HepG2 (cell line): ENCODE data around the gene TMEM198. TPM values are rescaled to one million over a fixed set of nuclear protein-coding genes. Genes with fewer than 3 reads are reported as not detected.
A peak's percentile ranks its signal among the peaks of the same experiment; 100 is the strongest.

Experiments
- ATM ChIP-seq: fragments of 450-650 bp; IDR thresholded peaks from 2 replicates; pipeline ENCODE4 v1.7.1; 2017; ENCODE audit warnings: mild to moderate bottlenecking, borderline replicate concordance
- ELF1 ChIP-seq: sonication (generic); formaldehyde crosslinking; IDR thresholded peaks from 2 replicates; pipeline ENCODE4 v1.4.0; 2020; ENCODE audit warnings: missing genetic modification reagents
- FOXJ3 ChIP-seq: sonication (generic); formaldehyde crosslinking; IDR thresholded peaks from 2 replicates; pipeline ENCODE4 v1.4.0; 2020; ENCODE audit warnings: missing genetic modification reagents, mild to moderate bottlenecking, borderline replicate concordance
- MIER3 ChIP-seq: IDR thresholded peaks from 2 replicates; pipeline ENCODE4 v1.6.1; 2016; ENCODE audit warnings: missing compliant biosample characterization, borderline replicate concordance
- MXI1 ChIP-seq: IDR thresholded peaks from 3 replicates; pipeline ENCODE4 v1.6.1; 2012; ENCODE audit warnings: low read depth, low read length, inconsistent platforms, borderline replicate concordance
- NR2C2 ChIP-seq: sonication (generic); formaldehyde crosslinking; IDR thresholded peaks from 2 replicates; pipeline ENCODE4 v1.4.0; 2020; ENCODE audit warnings: missing genetic modification reagents, mild to moderate bottlenecking, moderate library complexity, borderline replicate concordance
- PPARG ChIP-seq: conservative IDR thresholded peaks from 2 replicates; pipeline ENCODE4 v1.6.1; 2016; ENCODE audit warnings: missing biosample characterization, missing genetic modification reagents
- RAD21 ChIP-seq: fragments of 450-650 bp; formaldehyde crosslinking; IDR thresholded peaks from 2 replicates; pipeline ENCODE4 v1.5.0; 2020; ENCODE audit warnings: mild to moderate bottlenecking
- REL ChIP-seq: sonication (generic); formaldehyde crosslinking; conservative IDR thresholded peaks from 2 replicates; pipeline ENCODE4 v1.8.0; 2022; ENCODE audit warnings: mild to moderate bottlenecking, missing genetic modification reagents, moderate library complexity
- ZC3H13 ChIP-seq: sonication (generic); formaldehyde crosslinking; IDR thresholded peaks from 2 replicates; pipeline ENCODE4 v1.8.1; 2023; ENCODE audit warnings: mild to moderate bottlenecking, missing genetic modification reagents, moderate library complexity
- ZNF749 ChIP-seq: sonication (generic); formaldehyde crosslinking; IDR thresholded peaks from 2 replicates; pipeline ENCODE4 v1.8.0; 2022; ENCODE audit warnings: mild to moderate bottlenecking, missing genetic modification reagents, moderate library complexity, borderline replicate concordance
- ZNF777 ChIP-seq: sonication (generic); formaldehyde crosslinking; IDR thresholded peaks from 2 replicates; pipeline ENCODE4 v1.4.0; 2020; ENCODE audit warnings: missing genetic modification reagents
- polyA plus RNA-seq, 8 experiments: library from polyadenylated mRNA; depleted of rRNA in 3 of 8; stranded (reverse) in 7 of 8; unstranded in 1 of 8; fragments of >200 nt; fragmentation: Illumina TruSeq in 4 of 8; extraction: Trizol in 4 of 8; gene quantifications; 2 replicates each; pipeline versions ENCODE4 v1.2.1 to v1.2.3, GENCODE V29; 2011 to 2016; ENCODE audit warnings: low read depth in 4 of 8, missing spikeins in 1 of 8, mixed read lengths in 1 of 8; ENCODE audit not compliant: insufficient read depth in 1 of 8
- total RNA-seq, 5 experiments: library from RNA; depleted of rRNA; stranded (reverse); fragments of >200 nt; fragmentation: Illumina TruSeq; extraction: Trizol; gene quantifications; 2 replicates each; pipeline ENCODE4 v1.2.3, GENCODE V29; 2016; ENCODE audit warnings: low read depth in 1 of 5
- TF ChIP-seq, protein P1 (sequence below), 2 experiments: sonication (generic) in 1 of 2; formaldehyde crosslinking in 1 of 2; IDR thresholded peaks; 2 replicates each; pipeline versions ENCODE4 v1.6.1 to v1.9.0; 2014 to 2022; ENCODE audit warnings: antibody characterized with exemption in 1 of 2, borderline replicate concordance in 1 of 2, inconsistent platforms in 1 of 2, low read depth in 1 of 2, missing genetic modification reagents in 1 of 2
- TF ChIP-seq, protein P2 (sequence below): sonication (generic); formaldehyde crosslinking; IDR thresholded peaks from 2 replicates; pipeline ENCODE4 v1.8.1; 2022; ENCODE audit warnings: mild to moderate bottlenecking, missing genetic modification reagents
- TF ChIP-seq, protein P3 (sequence below): sonication (generic); formaldehyde crosslinking; IDR thresholded peaks from 2 replicates; pipeline ENCODE4 v1.8.0; 2022; ENCODE audit warnings: missing genetic modification reagents, mild to moderate bottlenecking, moderate library complexity, borderline replicate concordance
- TF ChIP-seq, protein P4 (sequence below): sonication (generic); formaldehyde crosslinking; IDR thresholded peaks from 2 replicates; pipeline ENCODE4 v1.4.0; 2020; ENCODE audit warnings: missing genetic modification reagents, borderline replicate concordance
- TF ChIP-seq, protein P5 (sequence below): sonication (generic); formaldehyde crosslinking; conservative IDR thresholded peaks from 2 replicates; pipeline ENCODE4 v1.8.0; 2022; ENCODE audit warnings: mild to moderate bottlenecking, moderate library complexity, missing genetic modification reagents

Gene TMEM198
- total and polyA plus RNA-seq, 2 of the 13 experiments (the other 11 are each of a cell fraction or from before 2014, with no cell fraction given): 17.3 to 23.5 TPM

DNA sequence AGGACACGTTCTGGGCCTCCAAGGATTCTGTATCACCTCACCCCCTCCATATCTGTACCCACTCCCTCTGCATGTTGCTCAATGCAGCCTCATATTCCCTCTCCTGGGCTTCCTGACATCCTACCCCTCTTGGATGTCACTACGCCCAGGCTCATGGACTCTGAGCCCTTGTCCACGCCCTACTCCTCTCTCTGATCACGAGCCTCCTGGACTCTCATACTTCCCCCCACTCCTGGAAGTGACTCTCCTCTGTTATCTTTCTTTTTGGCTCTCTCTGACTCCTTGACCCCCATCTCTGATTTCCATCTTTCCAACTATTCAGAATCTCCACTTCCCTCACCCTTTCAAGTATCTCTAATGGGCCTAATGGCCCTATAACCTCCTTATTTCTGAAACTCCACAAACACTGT is 2.1 kb downstream of the TMEM198 start (continued):
- TF ChIP-seq, protein P1, sequence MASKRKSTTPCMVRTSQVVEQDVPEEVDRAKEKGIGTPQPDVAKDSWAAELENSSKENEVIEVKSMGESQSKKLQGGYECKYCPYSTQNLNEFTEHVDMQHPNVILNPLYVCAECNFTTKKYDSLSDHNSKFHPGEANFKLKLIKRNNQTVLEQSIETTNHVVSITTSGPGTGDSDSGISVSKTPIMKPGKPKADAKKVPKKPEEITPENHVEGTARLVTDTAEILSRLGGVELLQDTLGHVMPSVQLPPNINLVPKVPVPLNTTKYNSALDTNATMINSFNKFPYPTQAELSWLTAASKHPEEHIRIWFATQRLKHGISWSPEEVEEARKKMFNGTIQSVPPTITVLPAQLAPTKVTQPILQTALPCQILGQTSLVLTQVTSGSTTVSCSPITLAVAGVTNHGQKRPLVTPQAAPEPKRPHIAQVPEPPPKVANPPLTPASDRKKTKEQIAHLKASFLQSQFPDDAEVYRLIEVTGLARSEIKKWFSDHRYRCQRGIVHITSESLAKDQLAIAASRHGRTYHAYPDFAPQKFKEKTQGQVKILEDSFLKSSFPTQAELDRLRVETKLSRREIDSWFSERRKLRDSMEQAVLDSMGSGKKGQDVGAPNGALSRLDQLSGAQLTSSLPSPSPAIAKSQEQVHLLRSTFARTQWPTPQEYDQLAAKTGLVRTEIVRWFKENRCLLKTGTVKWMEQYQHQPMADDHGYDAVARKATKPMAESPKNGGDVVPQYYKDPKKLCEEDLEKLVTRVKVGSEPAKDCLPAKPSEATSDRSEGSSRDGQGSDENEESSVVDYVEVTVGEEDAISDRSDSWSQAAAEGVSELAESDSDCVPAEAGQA (IDR thresholded peaks at IDR 0.05; ENCODE audit: low read depth): no peak
- TF ChIP-seq, protein P1 (CRISPR knock-in tag; IDR thresholded peaks at IDR 0.05; ENCODE audit: borderline replicate concordance): no peak
- TF ChIP-seq RAD21 (0 out of 2 replicates have a peak, but pooled peaks have one; percentile 10), ZC3H13 (no peak), FOXJ3 (CRISPR knock-in tag) (no peak), REL (CRISPR knock-in tag) (no peak), MIER3 (CRISPR knock-in tag) (peak; percentile 93), PPARG (CRISPR knock-in tag) (no peak), ZNF749 (CRISPR knock-in tag) (peak; percentile 21; the same call in 1 of the 2 replicates), MXI1 (peak; percentile 55; the same call in 1 of the 3 replicates), ELF1 (peak; percentile 62), NR2C2 (CRISPR knock-in tag) (peak; percentile 40; the same call in 1 of the 2 replicates), ZNF777 (CRISPR knock-in tag) (no peak), ATM (no peak)
- TF ChIP-seq, protein P2, sequence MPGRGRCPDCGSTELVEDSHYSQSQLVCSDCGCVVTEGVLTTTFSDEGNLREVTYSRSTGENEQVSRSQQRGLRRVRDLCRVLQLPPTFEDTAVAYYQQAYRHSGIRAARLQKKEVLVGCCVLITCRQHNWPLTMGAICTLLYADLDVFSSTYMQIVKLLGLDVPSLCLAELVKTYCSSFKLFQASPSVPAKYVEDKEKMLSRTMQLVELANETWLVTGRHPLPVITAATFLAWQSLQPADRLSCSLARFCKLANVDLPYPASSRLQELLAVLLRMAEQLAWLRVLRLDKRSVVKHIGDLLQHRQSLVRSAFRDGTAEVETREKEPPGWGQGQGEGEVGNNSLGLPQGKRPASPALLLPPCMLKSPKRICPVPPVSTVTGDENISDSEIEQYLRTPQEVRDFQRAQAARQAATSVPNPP: no peak
- TF ChIP-seq, protein P3, sequence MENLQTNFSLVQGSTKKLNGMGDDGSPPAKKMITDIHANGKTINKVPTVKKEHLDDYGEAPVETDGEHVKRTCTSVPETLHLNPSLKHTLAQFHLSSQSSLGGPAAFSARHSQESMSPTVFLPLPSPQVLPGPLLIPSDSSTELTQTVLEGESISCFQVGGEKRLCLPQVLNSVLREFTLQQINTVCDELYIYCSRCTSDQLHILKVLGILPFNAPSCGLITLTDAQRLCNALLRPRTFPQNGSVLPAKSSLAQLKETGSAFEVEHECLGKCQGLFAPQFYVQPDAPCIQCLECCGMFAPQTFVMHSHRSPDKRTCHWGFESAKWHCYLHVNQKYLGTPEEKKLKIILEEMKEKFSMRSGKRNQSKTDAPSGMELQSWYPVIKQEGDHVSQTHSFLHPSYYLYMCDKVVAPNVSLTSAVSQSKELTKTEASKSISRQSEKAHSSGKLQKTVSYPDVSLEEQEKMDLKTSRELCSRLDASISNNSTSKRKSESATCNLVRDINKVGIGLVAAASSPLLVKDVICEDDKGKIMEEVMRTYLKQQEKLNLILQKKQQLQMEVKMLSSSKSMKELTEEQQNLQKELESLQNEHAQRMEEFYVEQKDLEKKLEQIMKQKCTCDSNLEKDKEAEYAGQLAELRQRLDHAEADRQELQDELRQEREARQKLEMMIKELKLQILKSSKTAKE (CRISPR knock-in tag): no peak
- TF ChIP-seq, protein P4, sequence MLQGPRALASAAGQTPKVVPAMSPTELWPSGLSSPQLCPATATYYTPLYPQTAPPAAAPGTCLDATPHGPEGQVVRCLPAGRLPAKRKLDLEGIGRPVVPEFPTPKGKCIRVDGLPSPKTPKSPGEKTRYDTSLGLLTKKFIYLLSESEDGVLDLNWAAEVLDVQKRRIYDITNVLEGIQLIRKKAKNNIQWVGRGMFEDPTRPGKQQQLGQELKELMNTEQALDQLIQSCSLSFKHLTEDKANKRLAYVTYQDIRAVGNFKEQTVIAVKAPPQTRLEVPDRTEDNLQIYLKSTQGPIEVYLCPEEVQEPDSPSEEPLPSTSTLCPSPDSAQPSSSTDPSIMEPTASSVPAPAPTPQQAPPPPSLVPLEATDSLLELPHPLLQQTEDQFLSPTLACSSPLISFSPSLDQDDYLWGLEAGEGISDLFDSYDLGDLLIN: no peak
- TF ChIP-seq, protein P5, sequence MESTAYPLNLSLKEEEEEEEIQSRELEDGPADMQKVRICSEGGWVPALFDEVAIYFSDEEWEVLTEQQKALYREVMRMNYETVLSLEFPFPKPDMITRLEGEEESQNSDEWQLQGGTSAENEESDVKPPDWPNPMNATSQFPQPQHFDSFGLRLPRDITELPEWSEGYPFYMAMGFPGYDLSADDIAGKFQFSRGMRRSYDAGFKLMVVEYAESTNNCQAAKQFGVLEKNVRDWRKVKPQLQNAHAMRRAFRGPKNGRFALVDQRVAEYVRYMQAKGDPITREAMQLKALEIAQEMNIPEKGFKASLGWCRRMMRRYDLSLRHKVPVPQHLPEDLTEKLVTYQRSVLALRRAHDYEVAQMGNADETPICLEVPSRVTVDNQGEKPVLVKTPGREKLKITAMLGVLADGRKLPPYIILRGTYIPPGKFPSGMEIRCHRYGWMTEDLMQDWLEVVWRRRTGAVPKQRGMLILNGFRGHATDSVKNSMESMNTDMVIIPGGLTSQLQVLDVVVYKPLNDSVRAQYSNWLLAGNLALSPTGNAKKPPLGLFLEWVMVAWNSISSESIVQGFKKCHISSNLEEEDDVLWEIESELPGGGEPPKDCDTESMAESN: no peak
